ENCODE results near the gene APOA4.

The APOA4 gene

DNA sequence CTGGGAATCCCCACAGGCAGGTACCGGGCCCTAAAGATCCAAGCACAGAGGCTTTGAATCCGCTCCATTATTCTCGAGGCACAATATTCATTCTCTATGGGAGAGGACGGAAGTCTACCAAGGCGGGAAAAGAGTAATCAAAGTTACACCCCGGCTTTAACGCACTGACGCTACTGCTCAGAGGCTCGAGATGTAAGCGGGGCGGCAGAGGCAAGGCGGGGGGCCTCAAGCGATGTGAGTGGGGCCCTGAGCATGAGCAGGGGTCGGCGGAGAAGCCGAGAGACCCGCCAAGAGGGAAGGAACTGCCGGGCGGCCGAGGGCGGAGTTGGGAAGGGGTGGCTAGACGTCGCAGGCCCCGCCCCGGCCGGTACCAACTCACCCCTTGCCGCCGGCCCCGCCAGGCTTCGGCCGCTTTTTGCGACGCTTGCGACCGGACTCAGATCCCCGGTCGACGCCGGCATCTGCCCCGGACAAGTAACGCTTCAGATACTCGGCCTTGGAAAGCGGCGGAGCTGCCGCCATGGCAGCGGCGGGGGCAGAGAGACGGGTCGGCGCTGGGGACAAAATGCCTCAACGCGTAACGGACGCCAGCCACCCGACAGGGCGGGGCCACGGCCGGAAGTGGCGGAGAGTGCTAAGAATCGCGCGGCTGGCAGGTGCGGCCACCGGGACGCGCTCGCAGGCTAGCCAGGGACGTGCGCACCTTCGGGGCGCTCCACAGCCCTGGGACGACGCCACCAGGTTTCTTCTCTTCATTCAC lies 50.5 kb downstream of the APOA4 start, which contains the start of gene BUD13:
TSS of gene BUD13 (minus strand) at position 545 of the 760 bp plus-strand sequence. CDS start at position 522, 23 bp downstream.
- peak; percentile 93 for DNase-seq

DNA sequence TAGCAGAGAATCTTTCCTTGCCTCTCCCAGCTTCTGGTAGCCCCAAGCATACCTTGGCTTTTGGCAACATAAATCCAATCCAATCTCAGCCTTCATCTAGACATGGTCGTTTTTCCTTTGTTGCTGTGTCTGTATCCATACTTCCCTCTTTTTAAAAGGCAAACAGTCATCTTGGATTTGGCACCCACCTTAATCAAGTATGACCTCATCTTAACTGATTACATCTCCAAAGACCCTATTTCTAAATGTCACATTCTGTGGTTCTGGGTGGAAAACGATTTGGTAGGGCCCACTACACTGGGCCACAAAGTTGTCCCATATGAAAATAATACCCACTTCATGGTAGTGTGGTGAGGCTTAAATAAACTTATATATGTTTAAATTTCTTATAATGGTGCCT lies 51.2 kb downstream of the APOA4 start:
- DNase-seq = no peak

All from stimulated activated naive CD4-positive, alpha-beta T cell treated with Interleukin-2 at 50 U/mL for 16 hours (primary cell).